GM23338 (cell line): ENCODE measurements around the gene AASDHPPT. TPM values are rescaled to one million over a fixed set of nuclear protein-coding genes. Genes with fewer than 3 reads are reported as not detected.

Source experiments
- ATAC-seq: fragments of 200-7000 bp; cut with Tn5 transposase; 3 replicates; pipeline ENCODE4 v1.9.1; 2020
- DNase-seq: peaks from one replicate; pipeline ENCODE4 v3.0.0-alpha.2; 2015; ENCODE audit warnings: low spot score
- H2AFZ ChIP-seq: fragments of 200-600 bp; sonication (generic); 2 replicates; pipeline ENCODE4 v1.8.0; 2016; ENCODE audit warnings: antibody characterized with exemption, mild to moderate bottlenecking, moderate library complexity
- H3F3A ChIP-seq: fragments of 200-600 bp; sonication (generic); replicated peaks from 2 replicates; pipeline ENCODE4 v1.8.0; 2017; ENCODE audit warnings: antibody characterized with exemption, mixed run types, low read depth
- H3K27ac ChIP-seq: fragments of 200-600 bp; sonication (generic); 2 replicates; pipeline ENCODE4 v1.6.1; 2016; ENCODE audit warnings: low read depth
- H3K27me3 ChIP-seq: fragments of 200-600 bp; sonication (generic); 2 replicates; pipeline ENCODE4 v1.8.0; 2016; ENCODE audit warnings: mild to moderate bottlenecking, mixed run types, moderate library complexity; ENCODE audit not compliant: insufficient read depth
- H3K36me3 ChIP-seq: fragments of 200-600 bp; sonication (generic); 2 replicates; pipeline ENCODE4 v1.8.0; 2016; ENCODE audit warnings: mild to moderate bottlenecking; ENCODE audit not compliant: insufficient read depth
- H3K4me1 ChIP-seq: fragments of 200-600 bp; sonication (generic); 2 replicates; pipeline ENCODE4 v1.8.0; 2016; ENCODE audit warnings: mild to moderate bottlenecking, moderate library complexity; ENCODE audit not compliant: insufficient read depth
- H3K4me2 ChIP-seq: fragments of 200-600 bp; sonication (generic); 2 replicates; pipeline ENCODE4 v1.7.1; 2017; ENCODE audit warnings: mixed run types
- H3K4me3 ChIP-seq: fragments of 200-600 bp; sonication (generic); 2 replicates; pipeline ENCODE4 v1.6.1; 2016; ENCODE audit warnings: mixed run types
- H3K79me2 ChIP-seq: fragments of 200-600 bp; sonication (generic); replicated peaks from 2 replicates; pipeline ENCODE4 v1.8.0; 2017; ENCODE audit warnings: mild to moderate bottlenecking; ENCODE audit not compliant: insufficient read depth
- H3K9me2 ChIP-seq: fragments of 200-600 bp; sonication (generic); 2 replicates; pipeline ENCODE4 v1.8.0; 2017; ENCODE audit not compliant: insufficient read depth
- H4K20me1 ChIP-seq: fragments of 200-600 bp; sonication (generic); replicated peaks from 2 replicates; pipeline ENCODE4 v1.8.0; 2017; ENCODE audit warnings: mild to moderate bottlenecking; ENCODE audit not compliant: insufficient read depth
- H3K27ac Mint-ChIP-seq: 2 replicates; pipeline ENCODE4 v1.8.0; 2020; ENCODE audit warnings: inconsistent platforms, mild to moderate bottlenecking, moderate library complexity, mixed read lengths
- H3K27me3 Mint-ChIP-seq: 3 replicates; pipeline ENCODE4 v1.8.0; 2022; ENCODE audit warnings: low read depth, mild to moderate bottlenecking, moderate library complexity, mixed read lengths, inconsistent platforms; ENCODE audit not compliant: insufficient read depth, poor library complexity
- H3K36me3 Mint-ChIP-seq: 3 replicates; pipeline ENCODE4 v1.8.0; 2021; ENCODE audit warnings: low read depth, mild to moderate bottlenecking, inconsistent platforms, moderate library complexity, mixed read lengths
- H3K4me1 Mint-ChIP-seq: 3 replicates; pipeline ENCODE4 v1.8.0; 2020; ENCODE audit warnings: mild to moderate bottlenecking, inconsistent platforms, mixed read lengths
- H3K4me3 Mint-ChIP-seq: 3 replicates; pipeline ENCODE4 v1.8.0; 2021; ENCODE audit warnings: moderate library complexity, mild to moderate bottlenecking, inconsistent platforms, mixed read lengths
- H3K9me3 Mint-ChIP-seq: 3 replicates; pipeline ENCODE4 v1.8.0; 2020; ENCODE audit warnings: moderate library complexity, mild to moderate bottlenecking, inconsistent platforms, mixed read lengths
- CREB1 ChIP-seq: fragments of 250-450 bp; sonication (Bioruptor Pico); IDR thresholded peaks from 2 replicates; pipeline ENCODE4 v1.5.0; 2020; ENCODE audit warnings: low read depth, mild to moderate bottlenecking, moderate library complexity
- CTCF ChIP-seq, 2 experiments: fragments of 200-600 bp in 1 of 2; sonication (generic) in 1 of 2; conservative IDR thresholded peaks; 2 replicates each; pipeline versions ENCODE4 v1.5.1 to v1.6.1; 2016 to 2017; ENCODE audit warnings: antibody characterized with exemption in 2 of 2, low read depth in 2 of 2, mild to moderate bottlenecking in 2 of 2, moderate library complexity in 1 of 2
- ETS1 ChIP-seq: IDR thresholded peaks from 2 replicates; pipeline ENCODE4 v1.6.1; 2016; ENCODE audit warnings: antibody characterized with exemption
- EZH2 ChIP-seq: fragments of 200-600 bp; sonication (generic); IDR thresholded peaks from one replicate; pipeline ENCODE4 v1.8.0; 2017; ENCODE audit warnings: antibody characterized with exemption, mild to moderate bottlenecking, low read depth; ENCODE audit not compliant: unreplicated experiment
- EZH2phosphoT487 ChIP-seq: fragments of 200-600 bp; sonication (generic); IDR thresholded peaks from one replicate; pipeline ENCODE4 v1.8.1; 2018; ENCODE audit warnings: antibody characterized with exemption; ENCODE audit not compliant: unreplicated experiment
- JUNB ChIP-seq: IDR thresholded peaks from one replicate; pipeline ENCODE4 v1.6.1; 2016; ENCODE audit warnings: antibody characterized with exemption; ENCODE audit not compliant: unreplicated experiment
- NANOG ChIP-seq: IDR thresholded peaks from 2 replicates; pipeline ENCODE4 v1.6.1; 2016; ENCODE audit warnings: antibody characterized with exemption, borderline replicate concordance
- POLR2AphosphoS5 ChIP-seq: IDR thresholded peaks from 2 replicates; pipeline ENCODE4 v1.6.1; 2016; ENCODE audit warnings: antibody characterized with exemption, low read depth
- REST ChIP-seq: IDR thresholded peaks from one replicate; pipeline ENCODE4 v1.6.1; 2018; ENCODE audit warnings: antibody characterized with exemption; ENCODE audit not compliant: unreplicated experiment
- STAT1 ChIP-seq: IDR thresholded peaks from one replicate; pipeline ENCODE4 v1.6.1; 2016; ENCODE audit warnings: antibody characterized with exemption; ENCODE audit not compliant: unreplicated experiment
- ZNF114 ChIP-seq: fragments of 250-450 bp; sonication (Bioruptor Pico); IDR thresholded peaks from 2 replicates; pipeline ENCODE4 v1.5.0; 2020; ENCODE audit warnings: mild to moderate bottlenecking, moderate library complexity
- ZNF331 ChIP-seq: fragments of 250-450 bp; sonication (Bioruptor Pico); IDR thresholded peaks from 2 replicates; pipeline ENCODE4 v1.5.0; 2020; ENCODE audit warnings: low read depth, mild to moderate bottlenecking, moderate library complexity
- ZNF462 ChIP-seq: fragments of 250-450 bp; sonication (Bioruptor Pico); IDR thresholded peaks from 2 replicates; pipeline ENCODE4 v1.5.0; 2020; ENCODE audit warnings: mild to moderate bottlenecking, moderate library complexity
- polyA plus RNA-seq: library from polyadenylated mRNA; unstranded; fragments of >200 nt; fragmentation: Nextera tagmentation; extraction: Ambion mirVana; gene quantifications from 2 replicates; pipeline ENCODE4 v1.2.1, GENCODE V29; 2016
- total RNA-seq: library from RNA; depleted of rRNA; stranded (reverse); fragments of >200 nt; shearing (Covaris generic); gene quantifications from 2 replicates; pipeline ENCODE4 v1.2.3, GENCODE V29; 2014

Gene AASDHPPT
- total and polyA plus RNA-seq, 2 experiments from 2014 or later: 49.0 to 62.3 TPM

GRCh38 chr11:106063009-106063408 lies 14.5 kb upstream of the AASDHPPT start:
- Mint-ChIP-seq H3K36me3 (no peaks in the 10 kb centered on the region), H3K4me3 (no peak overlapping the region), H3K27me3 (no peaks in the 10 kb centered on the region), H3K4me1 (peaks cover 7% of the 10 kb centered on the region), H3K27ac (no peak overlapping the region), H3K9me3 (no peaks in the 10 kb centered on the region)
- Histone ChIP-seq H3F3A (no peaks in the 10 kb centered on the region), H3K79me2 (no peaks in the 10 kb centered on the region), H3K4me3 (no peak overlapping the region), H3K9me2 (no peaks in the 10 kb centered on the region), H3K4me2 (no peak overlapping the region), H4K20me1 (no peaks in the 10 kb centered on the region), H3K27ac (no peak overlapping the region), H3K4me1 (peaks cover 7% of the 10 kb centered on the region), H2AFZ (no peak overlapping the region), H3K36me3 (no peaks in the 10 kb centered on the region), H3K27me3 (no peaks in the 10 kb centered on the region)
- no peak for DNase-seq
- ATAC-seq: no peak
- no peak for TF ChIP-seq EZH2phosphoT487
- TF ChIP-seq POLR2AphosphoS5: no peak
- no peak for TF ChIP-seq ZNF331 (CRISPR knock-in tag)
- no peak for TF ChIP-seq EZH2
- no peak for TF ChIP-seq CTCF (conservative IDR thresholded peaks at IDR 0.05; ENCODE audit: low read depth in 2 of 2)
- no peak for TF ChIP-seq NANOG
- TF ChIP-seq ZNF114: no peak
- TF ChIP-seq ETS1: no peak
- no peak for TF ChIP-seq REST
- no peak for TF ChIP-seq JUNB
- TF ChIP-seq CREB1 (CRISPR knock-in tag): no peak
- no peak for TF ChIP-seq ZNF462 (CRISPR knock-in tag)
- no peak for TF ChIP-seq STAT1
